ENCODE measurements around the gene TMEM132D. TPM values are rescaled to one million over a fixed set of nuclear protein-coding genes. Genes with fewer than 3 reads are reported as not detected.

TMEM132D gene
- total and polyA plus RNA-seq, 2 experiments from 2014 or later = not detected

- in situ Hi-C loops (cut with MboI) = no loop called here
- H3K36me3 ChIP-seq (ENCODE audit: low read depth) = no peaks in the 10 kb centered on the region
- H3K4me3 ChIP-seq = no peak overlapping the region
- no peaks in the 10 kb centered on the region for H3F3A ChIP-seq (ENCODE audit: insufficient read depth)
- H3K4me1 ChIP-seq (ENCODE audit: insufficient read depth) = no peaks in the 10 kb centered on the region
- DNase-seq = no peak
- no peaks in the 10 kb centered on the region for H3K9me2 ChIP-seq (ENCODE audit: insufficient read depth)
- H3K9me3 ChIP-seq (ENCODE audit: low read depth) = no peaks in the 10 kb centered on the region
- H3K27me3 ChIP-seq (replicated peaks; ENCODE audit: insufficient read depth) = no peaks in the 10 kb centered on the region
- no peaks in the 10 kb centered on the region for H3K79me2 ChIP-seq (ENCODE audit: insufficient read depth)
- no peaks in the 10 kb centered on the region for H4K20me1 ChIP-seq (ENCODE audit: insufficient read depth)
- H2AFZ ChIP-seq = no peak overlapping the region
- H3K27ac ChIP-seq = no peak overlapping the region
- no peak overlapping the region for H3K4me2 ChIP-seq (ENCODE audit: unreplicated experiment)
- no peak overlapping the region for H3K9ac ChIP-seq
- TF ChIP-seq EZH2 (IDR thresholded peaks at IDR 0.05; ENCODE audit: insufficient read depth, poor library complexity, severe bottlenecking) (no peak), EZH2phosphoT487 (IDR thresholded peaks at IDR 0.05; ENCODE audit: insufficient read depth, low read depth) (no peak)
- 8% methylated on average over 4 of the region's 4 CpGs for WGBS, 2 experiments (ENCODE audit: low coverage in 1 of 2, low lambda C conversion rate in 2 of 2, missing lambda C conversion rate in 2 of 2)
Observed at GRCh38 chr12:129559776-129560175, 344.0 kb downstream of the TMEM132D start.

DNA sequence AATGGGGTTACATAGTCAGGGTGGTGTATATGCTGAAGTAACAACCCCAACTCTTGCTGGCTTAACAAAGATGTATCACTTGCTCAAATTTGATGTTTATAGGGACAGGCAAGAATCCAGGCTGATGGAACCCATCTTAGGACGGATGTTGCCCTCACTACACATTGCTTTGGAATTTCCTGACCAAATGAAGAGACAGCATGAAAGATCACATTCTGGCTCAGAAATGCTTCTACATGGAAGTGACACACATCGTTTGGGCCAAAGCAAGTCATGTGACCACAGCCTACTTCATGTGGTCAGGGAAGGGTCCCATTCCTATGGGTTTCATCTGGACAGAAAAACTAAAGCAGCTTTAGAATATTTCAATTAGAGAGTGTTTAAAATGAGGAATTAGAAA lies 345.8 kb downstream of the TMEM132D start:
- no peaks in the 10 kb centered on the region for H3F3A ChIP-seq (ENCODE audit: insufficient read depth)
- no peak overlapping the region for H3K9ac ChIP-seq
- H3K27me3 ChIP-seq (replicated peaks; ENCODE audit: insufficient read depth) = no peaks in the 10 kb centered on the region
- no peak overlapping the region for H3K27ac ChIP-seq
- H3K36me3 ChIP-seq (ENCODE audit: low read depth) = no peaks in the 10 kb centered on the region
- DNase-seq = no peak
- no peak overlapping the region for H2AFZ ChIP-seq
- no peaks in the 10 kb centered on the region for H3K9me2 ChIP-seq (ENCODE audit: insufficient read depth)
- no peaks in the 10 kb centered on the region for H3K4me1 ChIP-seq (ENCODE audit: insufficient read depth)
- 2 to 5% methylated on average over 2 of the region's 2 CpGs for WGBS, 2 experiments (ENCODE audit: low coverage in 1 of 2, low lambda C conversion rate in 2 of 2, missing lambda C conversion rate in 2 of 2)
- H4K20me1 ChIP-seq (ENCODE audit: insufficient read depth) = no peaks in the 10 kb centered on the region
- in situ Hi-C loops (cut with MboI) = no loop called here
- H3K79me2 ChIP-seq (ENCODE audit: insufficient read depth) = no peaks in the 10 kb centered on the region
- TF ChIP-seq EZH2phosphoT487 (IDR thresholded peaks at IDR 0.05; ENCODE audit: insufficient read depth, low read depth) = no peak
- H3K9me3 ChIP-seq (ENCODE audit: low read depth) = no peaks in the 10 kb centered on the region
- no peak overlapping the region for H3K4me2 ChIP-seq (ENCODE audit: unreplicated experiment)
- no peak overlapping the region for H3K4me3 ChIP-seq

GRCh38 chr12:129556082-129556481 lies 347.7 kb downstream of the TMEM132D start:
- no peaks in the 10 kb centered on the region for H4K20me1 ChIP-seq (ENCODE audit: insufficient read depth)
- no peak overlapping the region for H2AFZ ChIP-seq
- no peaks in the 10 kb centered on the region for H3K4me1 ChIP-seq (ENCODE audit: insufficient read depth)
- no peak overlapping the region for H3K4me2 ChIP-seq (ENCODE audit: unreplicated experiment)
- 11 to 19% methylated on average over 9 of the region's 9 CpGs for WGBS, 2 experiments (ENCODE audit: low coverage in 1 of 2, low lambda C conversion rate in 2 of 2, missing lambda C conversion rate in 2 of 2)
- H3K9me3 ChIP-seq (ENCODE audit: low read depth) = no peaks in the 10 kb centered on the region
- H3F3A ChIP-seq (ENCODE audit: insufficient read depth) = no peaks in the 10 kb centered on the region
- H3K27ac ChIP-seq = no peak overlapping the region
- no peaks in the 10 kb centered on the region for H3K27me3 ChIP-seq (replicated peaks; ENCODE audit: insufficient read depth)
- no peak overlapping the region for H3K9ac ChIP-seq
- TF ChIP-seq EZH2phosphoT487 (IDR thresholded peaks at IDR 0.05; ENCODE audit: insufficient read depth, low read depth) (no peak), EZH2 (IDR thresholded peaks at IDR 0.05; ENCODE audit: insufficient read depth, poor library complexity, severe bottlenecking) (no peak)
- H3K36me3 ChIP-seq (ENCODE audit: low read depth) = no peaks in the 10 kb centered on the region
- in situ Hi-C loops (cut with MboI) = no loop called here
- no peak for DNase-seq
- no peaks in the 10 kb centered on the region for H3K9me2 ChIP-seq (ENCODE audit: insufficient read depth)
- no peak overlapping the region for H3K4me3 ChIP-seq
- H3K79me2 ChIP-seq (ENCODE audit: insufficient read depth) = no peaks in the 10 kb centered on the region

DNA sequence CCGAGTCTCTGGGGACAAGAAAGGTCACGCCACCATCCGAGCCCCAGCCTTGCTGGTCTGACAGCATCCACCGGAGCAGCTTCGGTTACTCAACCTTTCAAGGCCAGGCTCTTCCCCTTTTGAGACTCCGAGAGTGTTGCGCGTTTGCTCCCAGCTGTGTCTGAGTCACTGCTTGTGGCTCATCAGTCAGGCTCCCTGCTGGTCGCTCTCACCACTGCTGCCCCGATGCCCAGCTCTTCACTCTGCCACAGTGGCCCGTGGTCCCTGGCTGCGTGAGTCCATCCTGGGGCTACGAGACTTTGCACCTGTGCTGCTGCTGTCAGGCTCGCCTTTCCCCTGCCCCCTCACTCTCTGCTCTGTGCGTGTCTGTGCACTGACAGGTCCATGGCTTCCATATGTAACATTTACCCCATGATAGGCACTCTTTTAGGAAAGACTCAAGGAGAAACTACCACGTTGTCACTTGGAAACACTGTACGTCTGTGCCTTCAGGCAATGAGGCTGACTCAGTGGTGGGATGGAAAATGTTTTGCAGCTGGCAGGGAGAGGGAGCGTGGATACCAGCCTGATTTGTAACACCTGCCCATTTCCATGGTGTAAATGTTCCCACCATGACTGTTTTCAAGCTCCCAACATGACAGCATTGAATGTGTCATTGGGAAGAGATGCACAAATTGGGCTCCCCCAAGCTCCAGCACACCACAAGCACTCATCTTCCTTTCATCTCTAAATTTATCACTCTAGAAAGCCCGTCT lies 350.7 kb downstream of the TMEM132D start:
- Histone ChIP-seq H4K20me1 (ENCODE audit: insufficient read depth) (no peaks in the 10 kb centered on the region), H3K79me2 (ENCODE audit: insufficient read depth) (no peaks in the 10 kb centered on the region), H3K4me2 (ENCODE audit: unreplicated experiment) (no peak overlapping the region), H3K4me3 (no peak overlapping the region), H3K27ac (no peak overlapping the region), H3K9me3 (ENCODE audit: low read depth) (no peaks in the 10 kb centered on the region), H2AFZ (no peak overlapping the region), H3K9ac (no peak overlapping the region), H3K4me1 (ENCODE audit: insufficient read depth) (no peaks in the 10 kb centered on the region), H3K36me3 (ENCODE audit: low read depth) (no peaks in the 10 kb centered on the region), H3F3A (ENCODE audit: insufficient read depth) (no peaks in the 10 kb centered on the region), H3K9me2 (ENCODE audit: insufficient read depth) (no peaks in the 10 kb centered on the region), H3K27me3 (replicated peaks; ENCODE audit: insufficient read depth) (no peaks in the 10 kb centered on the region)
- in situ Hi-C loops (cut with MboI) = no loop called here
- DNase-seq = no peak
- WGBS, 2 experiments (ENCODE audit: low coverage in 1 of 2, low lambda C conversion rate in 2 of 2, missing lambda C conversion rate in 2 of 2) = 45% methylated on average over 19 of the region's 19 CpGs
- no peak for TF ChIP-seq EZH2phosphoT487 (IDR thresholded peaks at IDR 0.05; ENCODE audit: insufficient read depth, low read depth)
- no peak for TF ChIP-seq EZH2 (IDR thresholded peaks at IDR 0.05; ENCODE audit: insufficient read depth, poor library complexity, severe bottlenecking)

All from GM23248 (cell line).